ENCODE results near the gene SPATA20. TPM values are rescaled to one million over a fixed set of nuclear protein-coding genes. Genes with fewer than 3 reads are reported as not detected.

SPATA20 gene
- total RNA-seq, 1 experiment from 2014 or later: 24.6 TPM

- H3K4me3 Mint-ChIP-seq: no peak overlapping the region
- no peaks in the 10 kb centered on the region for H3K36me3 Mint-ChIP-seq
- ATAC-seq (no peak), DNase-seq (ENCODE audit: low spot score) (no peak)
- no peak overlapping the region for H3K27ac Mint-ChIP-seq
- H3K9me3 Mint-ChIP-seq: no peaks in the 10 kb centered on the region
- no peaks in the 10 kb centered on the region for H3K27me3 Mint-ChIP-seq (ENCODE audit: low read depth)
- ChIA-PET CTCF (interaction anchor here (2.6 to 3.1 kb wide), 2 partner anchors 37 kb away, joined by 9 to 11 read pairs; no protein-coding TSS in a partner anchor), POLR2A (no interaction called here)
- peaks cover 27% of the 10 kb centered on the region for H3K4me1 Mint-ChIP-seq
- TF ChIP-seq JAZF1 (CRISPR knock-in tag; IDR thresholded peaks at IDR 0.05): no peak
- TF ChIP-seq IRF1 (CRISPR knock-in tag; IDR thresholded peaks at IDR 0.05): no peak
- no peak for TF ChIP-seq PREB (CRISPR knock-in tag; IDR thresholded peaks at IDR 0.05; ENCODE audit: borderline replicate concordance)
- no peak for TF ChIP-seq GTF2I (CRISPR knock-in tag; conservative IDR thresholded peaks at IDR 0.05)
- TF ChIP-seq TCF7 (CRISPR knock-in tag; IDR thresholded peaks at IDR 0.05; ENCODE audit: low read depth): no peak
- no peak for TF ChIP-seq FOXK1 (CRISPR knock-in tag; IDR thresholded peaks at IDR 0.05)
- TF ChIP-seq NR1H2 (CRISPR knock-in tag; IDR thresholded peaks at IDR 0.05): no peak
- TF ChIP-seq AFF4 (CRISPR knock-in tag; IDR thresholded peaks at IDR 0.05; ENCODE audit: borderline replicate concordance): no peak
- no peak for TF ChIP-seq ATF2 (CRISPR knock-in tag; IDR thresholded peaks at IDR 0.05; ENCODE audit: borderline replicate concordance, low read depth)
- TF ChIP-seq ELF4 (CRISPR knock-in tag; IDR thresholded peaks at IDR 0.05; ENCODE audit: low read depth): no peak
- no peak for TF ChIP-seq CREB1 (CRISPR knock-in tag; IDR thresholded peaks at IDR 0.05)
- no peak for TF ChIP-seq ATF6 (CRISPR knock-in tag; IDR thresholded peaks at IDR 0.05)
- TF ChIP-seq RELA (CRISPR knock-in tag; IDR thresholded peaks at IDR 0.05; ENCODE audit: borderline replicate concordance): no peak
- no peak for TF ChIP-seq NFATC4 (CRISPR knock-in tag; IDR thresholded peaks at IDR 0.05)
- TF ChIP-seq PRRX2 (CRISPR knock-in tag; IDR thresholded peaks at IDR 0.05): no peak
- no peak for TF ChIP-seq GRHL2 (CRISPR knock-in tag; IDR thresholded peaks at IDR 0.05; ENCODE audit: insufficient replicate concordance, severe bottlenecking)
- TF ChIP-seq CDX4 (CRISPR knock-in tag; IDR thresholded peaks at IDR 0.05; ENCODE audit: borderline replicate concordance): no peak
- no peak for TF ChIP-seq HMGA2 (CRISPR knock-in tag; IDR thresholded peaks at IDR 0.05)
Measured at GRCh38 chr17:50588391-50589049, 41.5 kb downstream of the SPATA20 start.
